LNCaP clone FGC (cell line): Measurements from ENCODE around the gene LRRC30.
A peak's percentile ranks its signal among the peaks of the same experiment; 100 is the strongest.

Experiments used
- DNase-seq: peaks from one replicate; pipeline ENCODE4 v3.0.0-alpha.2; 2011; ENCODE audit warnings: low read depth
- H3K4me3 ChIP-seq: 2 replicates; pipeline ENCODE4 v1.5.1; 2011; ENCODE audit warnings: mild to moderate bottlenecking, low read depth, low read length, control low read depth
- TF ChIP-seq, protein P1 (sequence below): IDR thresholded peaks from 2 replicates; pipeline ENCODE4 v1.5.1; 2012; ENCODE audit warnings: mild to moderate bottlenecking; ENCODE audit not compliant: control insufficient read depth, insufficient read depth; ENCODE audit errors: extremely low read depth

Gene LRRC30

DNA sequence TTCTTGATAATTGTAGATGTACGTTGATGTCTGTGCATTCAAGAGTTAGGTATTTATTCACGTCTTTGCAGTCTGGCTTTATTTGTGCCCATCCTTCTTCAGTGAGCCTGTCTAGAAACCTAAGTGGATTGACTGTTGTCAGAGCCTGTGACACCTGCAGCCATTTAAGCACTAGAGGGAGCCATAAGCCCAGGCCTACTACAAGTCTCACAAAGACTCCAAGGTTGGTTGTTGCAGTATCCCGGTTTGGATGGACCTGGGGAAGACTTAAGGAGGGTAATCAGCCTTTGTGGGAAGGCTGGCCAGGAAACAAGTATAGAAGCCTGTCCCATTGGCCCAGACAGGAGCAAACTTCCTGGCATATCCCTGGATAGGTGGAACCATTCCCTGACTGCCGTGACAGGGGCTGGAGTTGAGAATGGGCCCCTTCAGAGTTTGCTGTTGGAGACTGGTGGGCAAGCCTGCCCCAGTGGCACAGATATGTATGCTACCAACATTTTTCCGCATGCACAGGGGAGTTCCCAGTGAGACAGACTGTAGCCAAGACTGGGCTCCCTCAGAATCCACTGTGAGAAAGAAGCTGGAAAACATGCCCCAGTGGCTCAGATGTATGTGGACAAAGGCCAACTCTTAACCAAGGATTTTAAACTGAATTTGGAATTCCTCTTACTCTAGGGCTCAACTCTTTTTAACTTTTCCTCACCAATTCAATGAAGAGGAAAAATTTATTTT, 9.3 kb upstream of the LRRC30 start:
- DNase-seq, result peak; percentile 70

DNA sequence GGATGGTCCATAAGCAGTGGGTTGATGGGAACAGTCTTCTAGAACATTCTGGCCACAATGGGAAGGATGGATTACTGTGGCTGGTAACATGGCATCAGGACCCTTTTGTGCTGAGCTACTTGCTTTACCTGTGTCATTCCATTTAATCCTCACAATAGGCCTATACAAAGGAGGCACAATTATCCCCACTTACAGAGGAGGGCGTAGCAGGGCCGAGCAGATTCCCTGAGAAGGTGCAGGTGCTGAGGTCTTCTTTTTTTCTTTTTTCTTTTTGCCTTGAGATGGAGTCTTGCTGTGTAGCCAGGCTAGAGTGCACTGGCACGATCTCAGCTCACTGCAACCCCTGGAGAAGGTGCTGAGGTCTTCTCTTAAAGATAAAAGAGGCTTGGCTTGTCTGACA, 6.7 kb upstream of the LRRC30 start:
- H3K4me3 ChIP-seq, result no peak overlapping the region
- TF ChIP-seq, protein P1, sequence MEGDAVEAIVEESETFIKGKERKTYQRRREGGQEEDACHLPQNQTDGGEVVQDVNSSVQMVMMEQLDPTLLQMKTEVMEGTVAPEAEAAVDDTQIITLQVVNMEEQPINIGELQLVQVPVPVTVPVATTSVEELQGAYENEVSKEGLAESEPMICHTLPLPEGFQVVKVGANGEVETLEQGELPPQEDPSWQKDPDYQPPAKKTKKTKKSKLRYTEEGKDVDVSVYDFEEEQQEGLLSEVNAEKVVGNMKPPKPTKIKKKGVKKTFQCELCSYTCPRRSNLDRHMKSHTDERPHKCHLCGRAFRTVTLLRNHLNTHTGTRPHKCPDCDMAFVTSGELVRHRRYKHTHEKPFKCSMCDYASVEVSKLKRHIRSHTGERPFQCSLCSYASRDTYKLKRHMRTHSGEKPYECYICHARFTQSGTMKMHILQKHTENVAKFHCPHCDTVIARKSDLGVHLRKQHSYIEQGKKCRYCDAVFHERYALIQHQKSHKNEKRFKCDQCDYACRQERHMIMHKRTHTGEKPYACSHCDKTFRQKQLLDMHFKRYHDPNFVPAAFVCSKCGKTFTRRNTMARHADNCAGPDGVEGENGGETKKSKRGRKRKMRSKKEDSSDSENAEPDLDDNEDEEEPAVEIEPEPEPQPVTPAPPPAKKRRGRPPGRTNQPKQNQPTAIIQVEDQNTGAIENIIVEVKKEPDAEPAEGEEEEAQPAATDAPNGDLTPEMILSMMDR, result no peak

More for the DNA sequence above, 9.3 kb upstream of the LRRC30 start:
- H3K4me3 ChIP-seq, result no peak overlapping the region
- TF ChIP-seq, protein P1, result peak; percentile 95

DNA sequence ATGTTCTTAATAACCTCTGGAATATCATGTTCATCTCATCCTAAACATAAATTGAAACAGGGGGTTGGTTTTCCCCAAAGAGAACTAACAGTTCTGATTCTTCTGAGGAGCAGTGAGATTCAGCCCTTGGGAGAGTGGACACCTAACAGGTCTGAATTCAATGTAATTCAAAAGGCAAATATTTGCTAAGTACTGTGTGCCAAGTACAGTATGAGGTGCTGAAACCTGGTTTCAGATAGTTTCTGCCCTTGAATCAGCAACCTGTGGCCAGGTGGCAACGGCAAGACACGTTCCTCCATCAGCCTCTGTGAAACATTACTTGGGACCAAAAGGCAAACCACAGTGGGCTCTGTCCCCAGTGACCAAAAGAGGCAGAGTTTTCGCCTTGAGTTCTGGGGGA, 1.3 kb downstream of the LRRC30 start:
- peak; percentile 63 for DNase-seq
- H3K4me3 ChIP-seq, result no peak overlapping the region
- TF ChIP-seq, protein P1, result no peak

More for the DNA sequence above, 6.7 kb upstream of the LRRC30 start:
- DNase-seq, result no peak

DNA sequence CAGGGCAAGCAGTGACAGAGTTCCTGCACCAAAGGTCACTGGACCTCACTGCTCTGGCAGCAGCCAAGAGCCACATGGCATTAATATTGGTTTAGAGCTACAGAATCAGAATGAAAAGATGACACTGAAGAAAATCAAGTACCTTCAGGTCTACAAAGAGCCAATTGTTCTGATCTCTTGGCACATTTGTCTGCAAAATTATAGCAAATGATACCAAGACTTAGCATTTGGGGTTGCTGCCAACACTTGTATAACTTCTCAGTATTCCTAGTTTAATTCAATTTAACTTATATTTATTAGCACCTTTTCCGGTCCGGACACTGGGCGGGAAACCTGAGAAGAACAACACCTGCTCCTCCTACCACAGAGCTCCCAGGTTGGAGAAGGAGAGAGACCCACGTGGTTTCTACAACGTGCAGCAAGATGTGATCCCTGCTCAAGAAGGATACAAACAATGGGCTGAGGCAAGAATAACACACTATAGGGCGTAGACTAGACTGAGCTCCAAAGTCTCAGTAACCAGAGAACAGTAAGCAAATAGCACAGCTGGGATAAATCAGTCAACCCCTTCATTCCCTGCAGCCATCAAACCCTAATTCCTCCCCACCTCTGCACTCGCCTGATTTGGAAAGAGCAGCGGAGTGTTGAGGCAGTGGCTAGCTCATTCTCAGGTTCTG, 2.4 kb downstream of the LRRC30 start:
- H3K4me3 ChIP-seq, result no peak overlapping the region
- TF ChIP-seq, protein P1, result no peak
- DNase-seq, result no peak

DNA sequence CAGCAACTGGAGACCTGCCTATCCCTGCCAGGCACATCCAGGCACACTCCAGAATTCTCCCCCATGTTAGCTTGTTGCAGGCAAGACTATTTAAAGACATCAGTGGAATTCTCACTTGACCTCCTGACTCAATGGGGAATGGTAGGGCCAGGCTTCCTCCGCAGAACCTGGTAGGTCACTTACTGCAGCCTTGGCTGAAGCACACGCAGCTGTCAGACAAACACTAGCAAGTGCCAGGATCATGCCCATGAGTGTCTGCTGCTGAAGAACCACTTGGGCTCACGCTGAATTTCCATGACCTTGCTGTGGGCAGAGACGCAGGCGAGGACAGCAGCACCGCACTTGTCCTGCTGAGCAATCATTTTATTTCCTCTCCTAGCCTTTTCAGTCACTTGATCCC, 3.2 kb downstream of the LRRC30 start:
- TF ChIP-seq, protein P1, result no peak
- no peak overlapping the region for H3K4me3 ChIP-seq

DNA sequence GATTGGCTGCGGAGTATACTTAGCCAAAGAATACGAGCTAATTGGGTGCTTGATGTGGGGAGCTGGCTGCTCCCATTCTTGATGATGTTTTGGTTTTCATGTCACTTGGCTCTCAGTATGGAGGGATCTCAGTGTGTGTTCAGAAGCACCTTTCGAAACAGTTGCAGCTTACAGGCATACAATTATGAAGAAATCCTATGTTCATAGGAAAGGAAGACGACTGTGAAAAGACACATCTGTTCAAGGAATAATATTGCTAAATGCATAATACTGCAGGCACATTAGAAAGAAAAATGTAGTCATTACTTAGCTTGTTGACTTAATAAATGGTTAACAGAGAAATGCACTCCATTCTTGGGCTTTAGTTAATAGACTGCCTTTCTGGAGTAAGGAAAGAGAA, 4.1 kb downstream of the LRRC30 start:
- DNase-seq, result no peak
- H3K4me3 ChIP-seq, result no peak overlapping the region
- TF ChIP-seq, protein P1, result no peak

More for the DNA sequence above, 3.2 kb downstream of the LRRC30 start:
- DNase-seq, result no peak

GRCh38 chr18:7236072-7236471, 5.2 kb downstream of the LRRC30 start:
- TF ChIP-seq, protein P1, result no peak
- no peak for DNase-seq
- H3K4me3 ChIP-seq, result no peak overlapping the region
